H1 (cell line): ENCODE measurements around the gene S100A13. TPM values are rescaled to one million over a fixed set of nuclear protein-coding genes. Genes with fewer than 3 reads are reported as not detected.

Experiments
- ATF3 ChIP-seq: IDR thresholded peaks from 2 replicates; pipeline ENCODE4 v1.6.1; 2011; ENCODE audit warnings: low read depth, mild to moderate bottlenecking, low read length; ENCODE audit not compliant: insufficient read depth
- CHD7 ChIP-seq: fragments of 300-600 bp; sonication (generic); IDR thresholded peaks from 2 replicates; pipeline ENCODE4 v1.7.1; 2012; ENCODE audit warnings: low read length, moderate library complexity, mild to moderate bottlenecking, inconsistent platforms; ENCODE audit not compliant: insufficient replicate concordance
- NRF1 ChIP-seq: IDR thresholded peaks from 2 replicates; pipeline ENCODE4 v1.6.1; 2011; ENCODE audit warnings: mild to moderate bottlenecking, low read depth, low read length, improper control_type of control experiment
- PHF8 ChIP-seq: fragments of 200-600 bp; sonication (generic); conservative IDR thresholded peaks from 2 replicates; pipeline ENCODE4 v1.7.1; 2012; ENCODE audit warnings: low read depth, mild to moderate bottlenecking, inconsistent platforms, low read length, moderate library complexity
- POLR2A ChIP-seq, 2 experiments: IDR thresholded peaks; 1 replicate in 1 of 2; 2 replicates in 1 of 2; pipeline ENCODE4 v1.6.1; 2011; ENCODE audit warnings: low read depth in 2 of 2, low read length in 2 of 2, mild to moderate bottlenecking in 2 of 2; ENCODE audit errors: control extremely low read depth in 1 of 2
- polyA plus RNA-seq, 7 experiments: library from polyadenylated mRNA; depleted of rRNA in 3 of 7; stranded (reverse) in 5 of 7; unstranded in 2 of 7; fragments of >200 nt in 5 of 7; fragments of 200-250 nt in 2 of 7; gene quantifications; 1 replicate in 5 of 7; 2 replicates in 1 of 7; 4 replicates in 1 of 7; pipeline versions ENCODE4 v1.2.1 to v1.2.3, GENCODE V29; 2011 to 2013; ENCODE audit warnings: missing spikeins in 2 of 7, mixed read lengths in 2 of 7
- total RNA-seq: library from RNA; stranded (reverse); fragmentation: NEBNext Ultra II Directional; extraction: Animal tissue kit (Norgen Biotek cat#: 25700); gene quantifications from 2 replicates; pipeline ENCODE4 v1.2.1, GENCODE V29; 2021

The S100A13 gene
- total and polyA plus RNA-seq, 2 of the 8 experiments (the other 6 are each of a cell fraction or from before 2014, with no cell fraction given) = 63.6 to 127 TPM

- TF ChIP-seq CHD7 (no peak), ATF3 (no peak), PHF8 (no peak), NRF1 (no peak), POLR2A (IDR thresholded peaks at IDR 0.05; ENCODE audit: control extremely low read depth in 1 of 2, low read depth in 2 of 2, low read length in 2 of 2) (no peak)
- TF ChIP-seq, all 59 proteins: peak for 0
Observed at GRCh38 chr1:153585006-153585405, 42.3 kb downstream of the S100A13 start (continued).
